NCI-H187 (cell line): Measurements from ENCODE around the gene SLC22A23.

Experiments
- DNase-seq, 2 experiments: peaks; one replicate each; lab custom pipeline; 2025; lab: John Stamatoyannopoulos, UW

The SLC22A23 gene

DNA sequence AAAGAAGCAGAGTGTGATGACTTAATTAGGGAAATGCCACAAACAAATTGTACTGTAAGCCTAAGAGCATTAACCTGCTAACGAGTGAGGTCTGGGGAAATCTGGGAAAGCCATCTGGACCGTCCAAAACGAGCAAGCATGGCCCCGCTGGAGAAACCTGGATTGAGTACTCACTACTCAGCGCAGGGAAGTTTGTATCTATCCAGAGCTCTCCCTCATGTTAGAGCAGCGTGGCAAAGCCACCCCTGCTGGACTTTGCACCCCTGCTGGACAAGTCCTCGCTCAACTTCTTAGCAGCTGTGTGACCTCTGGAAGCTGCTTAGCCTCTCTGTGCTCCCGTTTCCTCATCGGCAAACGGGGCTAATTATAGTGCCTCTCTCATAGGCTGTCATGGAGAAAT lies 160.8 kb downstream of the SLC22A23 start:
- no peak for DNase-seq

GRCh38 chr6:3294921-3295871 lies 161.7 kb downstream of the SLC22A23 start:
- DNase-seq, result no peak

DNA sequence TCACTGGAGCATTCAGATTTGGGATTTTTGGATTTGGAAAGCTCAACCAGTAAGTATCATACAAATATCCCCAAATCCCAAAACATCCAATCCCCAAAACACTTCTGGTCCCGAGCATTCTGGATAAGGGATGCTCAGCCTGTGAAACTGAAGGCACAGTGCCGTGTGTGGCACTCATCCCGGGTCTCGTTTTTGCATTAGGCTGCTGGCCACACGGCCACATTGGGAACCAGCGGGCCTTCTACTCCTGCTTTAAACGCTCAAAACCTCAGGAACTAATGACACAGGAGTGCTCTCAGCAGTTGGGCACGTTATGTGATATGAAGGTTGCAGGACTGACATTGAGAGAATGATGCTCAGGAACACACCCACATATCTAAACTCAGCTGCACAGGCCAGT lies 162.5 kb downstream of the SLC22A23 start:
- DNase-seq, result no peak

- DNase-seq, result no peak
Measured at GRCh38 chr6:3293271-3294155, 163.3 kb downstream of the SLC22A23 start.

- DNase-seq, result no peak
Measured at GRCh38 chr6:3292431-3293197, 164.2 kb downstream of the SLC22A23 start.

GRCh38 chr6:3291987-3292386 lies 164.9 kb downstream of the SLC22A23 start:
- DNase-seq, result no peak

GRCh38 chr6:3291346-3291745 lies 165.5 kb downstream of the SLC22A23 start:
- no peak for DNase-seq

DNA sequence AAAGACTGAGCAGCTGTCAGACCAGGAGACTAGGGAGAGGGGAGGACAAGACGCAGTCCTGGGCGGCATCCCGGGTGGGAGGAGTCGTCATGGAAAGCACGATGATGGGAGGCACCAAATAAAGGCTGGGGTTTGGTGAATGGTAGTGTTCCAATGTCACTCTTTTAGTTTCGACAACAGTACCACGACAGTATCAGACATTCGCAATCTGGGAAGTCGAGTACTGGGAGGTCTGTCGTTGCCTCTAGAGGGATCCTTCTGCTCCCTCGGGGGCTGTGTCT lies 166.0 kb downstream of the SLC22A23 start:
- no peak for DNase-seq

DNA sequence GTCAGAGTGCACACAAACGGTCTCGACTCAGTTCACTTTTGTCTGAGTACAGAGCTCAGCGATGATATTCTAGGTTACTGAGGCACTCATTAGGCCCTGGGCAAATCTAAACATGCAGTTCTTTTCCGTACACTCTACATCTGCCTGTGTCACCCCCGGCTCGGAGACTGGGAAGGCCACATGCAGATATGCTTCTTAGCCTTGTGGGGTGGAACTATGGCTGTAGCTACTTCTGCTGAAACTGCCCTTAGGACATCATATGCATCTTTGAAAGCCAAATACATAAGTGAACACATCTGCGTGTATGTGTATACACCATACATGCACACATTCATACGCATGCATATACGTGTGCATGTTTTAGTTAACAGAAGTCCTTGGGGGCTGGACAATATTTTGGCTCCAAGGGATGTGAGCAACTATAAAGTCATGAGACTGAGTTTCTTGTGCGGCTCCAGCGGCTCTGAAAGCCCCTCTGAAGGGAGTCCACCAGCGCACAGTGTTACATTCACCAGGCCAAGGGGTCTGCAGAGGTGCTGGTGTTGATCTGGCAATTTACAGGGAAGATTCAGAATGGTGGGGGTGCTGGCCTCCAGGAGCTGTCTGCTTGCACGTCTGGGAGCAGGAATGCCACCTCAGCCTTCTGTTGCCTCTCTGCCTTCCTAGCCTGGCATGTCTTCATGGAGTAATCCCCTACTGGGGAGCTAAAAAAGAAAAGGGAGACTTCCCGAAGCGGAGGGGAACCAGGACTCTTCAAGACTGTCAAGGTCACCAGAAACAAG lies 166.5 kb downstream of the SLC22A23 start:
- DNase-seq, result no peak

GRCh38 chr6:3289664-3290055 lies 167.2 kb downstream of the SLC22A23 start:
- DNase-seq, result no peak

GRCh38 chr6:3288711-3289663 lies 167.9 kb downstream of the SLC22A23 start:
- DNase-seq, result no peak

GRCh38 chr6:3287976-3288707 lies 168.7 kb downstream of the SLC22A23 start:
- DNase-seq, result no peak

GRCh38 chr6:3287308-3287707 lies 169.5 kb downstream of the SLC22A23 start:
- DNase-seq, result no peak

DNA sequence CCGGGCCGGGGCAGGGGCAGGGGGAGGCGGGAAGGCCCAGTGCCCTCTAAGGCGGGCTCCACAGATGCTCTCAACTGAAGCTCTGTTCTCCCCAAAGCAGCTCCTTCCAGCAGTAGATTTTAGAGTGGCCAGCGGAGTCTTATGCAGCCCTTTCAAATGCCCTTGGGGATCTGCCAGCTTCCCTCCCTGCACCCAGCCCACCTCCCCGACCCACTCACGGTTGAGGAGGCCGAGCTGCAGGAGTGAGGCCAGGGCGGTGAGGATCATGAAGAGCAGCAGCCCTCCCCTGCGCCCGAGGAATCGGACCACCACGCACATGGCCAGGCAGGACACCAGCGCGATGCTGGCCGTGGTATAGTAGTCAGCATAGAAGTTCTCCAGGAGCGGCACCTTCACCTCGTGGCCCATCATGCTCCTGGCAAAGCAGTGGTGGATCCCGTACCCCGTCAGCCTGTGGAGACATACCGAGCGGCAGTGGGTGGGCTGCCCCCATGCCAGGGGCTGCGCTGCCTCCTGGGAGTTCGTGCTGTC lies 170.1 kb downstream of the SLC22A23 start:
- DNase-seq, result no peak

GRCh38 chr6:3285732-3286131 lies 171.1 kb downstream of the SLC22A23 start:
- DNase-seq, result no peak

GRCh38 chr6:3285049-3285639 lies 171.7 kb downstream of the SLC22A23 start:
- DNase-seq, result no peak

DNA sequence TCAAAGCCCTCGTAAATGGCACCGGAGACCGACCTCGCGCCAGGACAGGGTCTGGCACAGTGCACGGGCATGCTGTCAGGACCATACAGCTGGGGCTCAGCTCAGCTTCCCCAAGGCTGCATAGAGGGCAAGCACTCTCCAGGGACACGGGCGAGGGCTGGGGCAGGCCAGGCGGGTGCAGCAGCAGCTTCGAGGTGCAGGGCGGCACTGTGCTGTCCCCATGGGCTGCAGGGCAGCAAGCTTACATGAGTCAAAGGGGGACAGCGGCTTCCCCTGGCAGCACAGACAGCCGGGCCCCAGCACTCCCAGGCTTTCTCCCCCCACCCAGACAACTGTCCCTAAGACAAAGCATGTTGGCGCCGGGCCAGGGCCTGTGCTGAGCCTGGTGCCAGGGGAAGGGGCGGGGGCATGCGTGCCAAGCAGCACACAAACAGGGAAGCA lies 172.4 kb downstream of the SLC22A23 start:
- no peak for DNase-seq

GRCh38 chr6:3283641-3284435 lies 173.0 kb downstream of the SLC22A23 start:
- DNase-seq, result no peak
